Mesenchymal stem cell (in vitro differentiated cells and primary cell): ENCODE results near the gene GABRP.

Source experiments
- DNase-seq: peaks from one replicate; pipeline ENCODE4 v3.0.0-alpha.2; 2013
- H2AFZ ChIP-seq: one replicate; pipeline ENCODE4 v1.6.1; 2013; ENCODE audit warnings: low read depth, mild to moderate bottlenecking, control low read depth, inconsistent platforms, low read length, moderate library complexity
- H2AK5ac ChIP-seq: 2 replicates; pipeline ENCODE4 v1.6.1; 2013; ENCODE audit warnings: low read length, moderate library complexity, mild to moderate bottlenecking, inconsistent platforms; ENCODE audit not compliant: severe bottlenecking
- H2BK120ac ChIP-seq: one replicate; pipeline ENCODE4 v1.6.1; 2013; ENCODE audit warnings: low read depth, mild to moderate bottlenecking, inconsistent platforms, low read length, moderate library complexity
- H2BK12ac ChIP-seq, 2 experiments: one replicate each; pipeline ENCODE4 v1.6.1; 2013; ENCODE audit warnings: inconsistent platforms in 2 of 2, low read length in 2 of 2, mild to moderate bottlenecking in 2 of 2, moderate library complexity in 2 of 2, control low read depth in 1 of 2
- H2BK15ac ChIP-seq: one replicate; pipeline ENCODE4 v1.6.1; 2013; ENCODE audit warnings: mild to moderate bottlenecking, low read depth, inconsistent platforms; ENCODE audit not compliant: poor library complexity, severe bottlenecking
- H2BK5ac ChIP-seq: 2 replicates; pipeline ENCODE4 v1.6.1; 2013; ENCODE audit warnings: low read depth, mild to moderate bottlenecking, low read length, control low read depth, inconsistent platforms; ENCODE audit not compliant: poor library complexity, severe bottlenecking
- H3K14ac ChIP-seq, 2 experiments: one replicate each; pipeline ENCODE4 v1.6.1; 2013; ENCODE audit warnings: inconsistent platforms in 2 of 2, low read length in 2 of 2, control low read depth in 1 of 2, mild to moderate bottlenecking in 1 of 2, moderate library complexity in 1 of 2
- H3K18ac ChIP-seq, 2 experiments: one replicate each; pipeline ENCODE4 v1.6.1; 2013; ENCODE audit warnings: inconsistent platforms in 2 of 2, low read length in 2 of 2, control low read depth in 1 of 2, low read depth in 1 of 2, mild to moderate bottlenecking in 1 of 2
- H3K23ac ChIP-seq, 2 experiments: one replicate each; pipeline ENCODE4 v1.6.1; 2013; ENCODE audit warnings: inconsistent platforms in 2 of 2, low read length in 2 of 2, mild to moderate bottlenecking in 2 of 2, moderate library complexity in 2 of 2, control low read depth in 1 of 2
- H3K27ac ChIP-seq: 2 replicates; pipeline ENCODE4 v1.5.1; 2013; ENCODE audit warnings: mild to moderate bottlenecking, moderate library complexity, low read length, control low read depth, inconsistent platforms; ENCODE audit not compliant: poor library complexity, severe bottlenecking
- H3K27me3 ChIP-seq, 2 experiments: 2 replicates each; pipeline versions ENCODE4 v1.6.1 to v1.7.0; 2013; ENCODE audit warnings: low read length in 2 of 2, mild to moderate bottlenecking in 2 of 2, moderate library complexity in 2 of 2, control low read depth in 1 of 2, inconsistent platforms in 1 of 2; ENCODE audit not compliant: control insufficient read depth in 1 of 2, insufficient read depth in 1 of 2
- H3K36me3 ChIP-seq, 2 experiments: 2 replicates each; pipeline versions ENCODE4 v1.6.1 to v1.7.0; 2013; ENCODE audit warnings: low read length in 2 of 2, control low read depth in 1 of 2, inconsistent platforms in 1 of 2, low read depth in 1 of 2, mild to moderate bottlenecking in 1 of 2; ENCODE audit not compliant: insufficient read depth in 2 of 2, control insufficient read depth in 1 of 2
- H3K4ac ChIP-seq, 2 experiments: one replicate each; pipeline ENCODE4 v1.6.1; 2013; ENCODE audit warnings: inconsistent platforms in 2 of 2, low read length in 2 of 2, mild to moderate bottlenecking in 2 of 2, moderate library complexity in 2 of 2, control low read depth in 1 of 2, low read depth in 1 of 2
- H3K4me1 ChIP-seq: 2 replicates; pipeline ENCODE4 v1.6.1; 2013; ENCODE audit warnings: low read depth, low read length, control low read depth; ENCODE audit not compliant: control insufficient read depth, insufficient read depth
- H3K4me2 ChIP-seq: 2 replicates; pipeline ENCODE4 v1.6.1; 2013; ENCODE audit warnings: low read length, mild to moderate bottlenecking, inconsistent platforms; ENCODE audit not compliant: poor library complexity, severe bottlenecking
- H3K4me3 ChIP-seq, 2 experiments: 2 replicates each; pipeline versions ENCODE4 v1.5.1 to v1.7.0; 2013; ENCODE audit warnings: low read length in 2 of 2, mild to moderate bottlenecking in 2 of 2, control low read depth in 1 of 2, low read depth in 1 of 2; ENCODE audit not compliant: insufficient read depth in 1 of 2
- H3K79me1 ChIP-seq: replicated peaks from 2 replicates; pipeline ENCODE4 v1.6.1; 2013; ENCODE audit warnings: mild to moderate bottlenecking, control low read depth, low read length, inconsistent platforms; ENCODE audit not compliant: poor library complexity, severe bottlenecking
- H3K9ac ChIP-seq: 2 replicates; pipeline ENCODE4 v1.7.0; 2013; ENCODE audit warnings: mild to moderate bottlenecking, low read length, moderate library complexity
- H3K9me3 ChIP-seq: 2 replicates; pipeline ENCODE4 v1.7.0; 2013; ENCODE audit warnings: mild to moderate bottlenecking, low read length; ENCODE audit not compliant: control insufficient read depth
- H4K8ac ChIP-seq: one replicate; pipeline ENCODE4 v1.6.1; 2013; ENCODE audit warnings: inconsistent platforms, mild to moderate bottlenecking, low read length, moderate library complexity
- H4K91ac ChIP-seq: one replicate; pipeline ENCODE4 v1.6.1; 2013; ENCODE audit warnings: mild to moderate bottlenecking, low read length, inconsistent platforms
- WGBS: methylation state at CpG from one replicate; pipeline ENCODE4 v1.1.7; 2013; ENCODE audit warnings: mixed read lengths; 5-methylcytosine and 5-hydroxymethylcytosine counted together

Gene GABRP

DNA sequence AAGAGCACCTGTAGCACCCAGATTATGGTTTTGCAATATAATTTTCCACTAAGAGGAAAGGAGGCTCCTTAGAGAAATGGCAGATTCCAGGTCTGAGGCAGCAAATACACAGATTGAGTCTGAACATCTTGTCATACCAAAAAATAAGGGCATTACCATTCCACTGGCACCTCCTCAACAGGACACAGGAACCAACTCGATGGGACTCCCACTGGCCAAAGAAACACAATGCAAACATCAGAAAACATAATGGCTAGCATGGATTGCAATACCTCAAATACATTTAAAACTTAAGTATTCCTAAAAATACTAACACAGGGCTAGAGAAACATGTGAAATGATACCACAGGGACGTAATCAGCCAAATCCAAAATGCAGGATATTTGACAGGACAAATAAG lies 65.8 kb downstream of the GABRP start:
- 73% methylated on average over 1 of the region's 2 CpGs for WGBS

DNA sequence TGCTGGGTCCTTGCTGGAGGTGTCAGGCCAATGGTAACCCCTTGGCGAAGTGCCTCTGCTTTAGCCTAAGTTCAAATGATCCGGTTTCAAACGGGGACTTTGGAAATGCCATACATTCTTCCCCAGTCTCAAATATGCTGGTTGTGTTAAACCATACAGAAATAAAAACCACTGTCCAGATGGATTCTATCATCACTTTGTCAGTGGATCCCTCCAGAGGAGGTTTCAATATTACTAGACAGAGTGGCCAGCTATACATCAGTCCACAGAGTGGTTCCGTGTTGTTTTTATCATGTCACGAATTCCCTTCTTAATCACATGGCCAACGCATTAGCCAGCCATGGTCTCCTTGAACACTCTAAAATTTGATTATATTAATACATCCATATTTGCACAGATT lies 71.0 kb downstream of the GABRP start:
- peak; percentile 26 for DNase-seq
- Histone ChIP-seq H2BK5ac (no peak overlapping the region), H2AK5ac (no peak overlapping the region), H3K9ac (no peak overlapping the region), H3K4me2 (no peak overlapping the region), H3K27me3 (no peaks in the 10 kb centered on the region), H3K4me3 (no peak overlapping the region), H3K27ac (no peak overlapping the region), H3K9me3 (peaks cover 13% of the 10 kb centered on the region), H3K4me1 (peaks cover 2% of the 10 kb centered on the region), H2BK120ac (no peak overlapping the region), H3K4ac (no peak overlapping the region), H2BK12ac (no peak overlapping the region), H4K8ac (no peak overlapping the region), H2AFZ (no peak overlapping the region), H3K36me3 (no peaks in the 10 kb centered on the region), H3K23ac (no peak overlapping the region), H3K14ac (no peak overlapping the region), H3K18ac (no peak overlapping the region), H3K79me1 (no peaks in the 10 kb centered on the region), H4K91ac (no peak overlapping the region), H2BK15ac (no peak overlapping the region)
- 77% methylated on average over 6 of the region's 6 CpGs for WGBS

More for the DNA sequence above, 65.8 kb downstream of the GABRP start:
- H3K4me1 ChIP-seq: peaks cover under 1% of the 10 kb centered on the region
- H3K27me3 ChIP-seq: no peaks in the 10 kb centered on the region
- H3K9ac ChIP-seq: no peak overlapping the region
- DNase-seq: no peak
- H3K4me2 ChIP-seq: no peak overlapping the region
- H2AFZ ChIP-seq: no peak overlapping the region
- H4K8ac ChIP-seq: no peak overlapping the region
- H3K36me3 ChIP-seq: no peaks in the 10 kb centered on the region
- no peak overlapping the region for H2AK5ac ChIP-seq
- no peak overlapping the region for H2BK12ac ChIP-seq
- H3K18ac ChIP-seq: no peak overlapping the region
- H3K4me3 ChIP-seq: no peak overlapping the region
- H2BK15ac ChIP-seq: no peak overlapping the region
- H2BK5ac ChIP-seq: no peak overlapping the region
- H3K27ac ChIP-seq: no peak overlapping the region
- H3K9me3 ChIP-seq: no peaks in the 10 kb centered on the region
- no peak overlapping the region for H2BK120ac ChIP-seq
- H3K14ac ChIP-seq: no peak overlapping the region
- H3K4ac ChIP-seq: no peak overlapping the region
- H3K23ac ChIP-seq: no peak overlapping the region
- H4K91ac ChIP-seq: no peak overlapping the region
- H3K79me1 ChIP-seq: no peaks in the 10 kb centered on the region

- Histone ChIP-seq H3K23ac (no peak overlapping the region), H3K36me3 (no peaks in the 10 kb centered on the region), H2BK15ac (no peak overlapping the region), H3K4ac (no peak overlapping the region), H3K27me3 (no peaks in the 10 kb centered on the region), H2AFZ (no peak overlapping the region), H3K9me3 (peaks cover 33% of the 10 kb centered on the region), H4K91ac (no peak overlapping the region), H2BK5ac (no peak overlapping the region), H3K27ac (no peak overlapping the region), H3K4me2 (no peak overlapping the region), H2BK12ac (no peak overlapping the region), H3K4me1 (peaks cover 2% of the 10 kb centered on the region), H3K14ac (no peak overlapping the region), H2BK120ac (no peak overlapping the region), H2AK5ac (no peak overlapping the region), H3K79me1 (no peaks in the 10 kb centered on the region), H3K18ac (no peak overlapping the region), H3K4me3 (no peak overlapping the region), H3K9ac (no peak overlapping the region), H4K8ac (no peak overlapping the region)
- WGBS: no CpG with 5 or more reads among the region's 2 CpGs
- DNase-seq: no peak
Observed at GRCh38 chr5:170857066-170857465, 73.5 kb downstream of the GABRP start.

DNA sequence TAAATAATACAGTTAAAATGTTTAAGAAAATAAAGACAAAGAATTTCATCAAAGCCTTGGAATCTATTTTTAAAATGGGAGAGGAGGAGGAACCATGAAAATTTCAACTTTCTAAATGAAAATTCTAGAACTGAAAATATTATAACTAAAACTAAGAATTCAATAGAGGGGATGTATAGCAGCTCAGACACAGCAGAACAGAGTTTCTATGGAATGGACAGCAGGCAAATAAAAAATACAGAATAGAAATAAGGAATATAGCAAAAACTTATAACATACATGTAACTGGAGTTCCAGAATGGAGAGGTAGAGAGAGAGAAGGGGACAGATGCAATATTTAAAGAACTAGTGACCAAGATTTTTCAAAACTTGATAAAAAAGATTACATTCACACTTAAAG lies 76.9 kb downstream of the GABRP start:
- Histone ChIP-seq H3K18ac (no peak overlapping the region), H3K79me1 (peaks cover 5% of the 10 kb centered on the region), H3K4ac (no peak overlapping the region), H4K8ac (no peak overlapping the region), H3K4me3 (no peak overlapping the region), H2AFZ (no peak overlapping the region), H2BK120ac (no peak overlapping the region), H3K27ac (no peak overlapping the region), H4K91ac (no peak overlapping the region), H2BK15ac (no peak overlapping the region), H3K9ac (no peak overlapping the region), H3K9me3 (peaks cover 33% of the 10 kb centered on the region), H3K23ac (no peak overlapping the region), H3K36me3 (no peaks in the 10 kb centered on the region), H2BK12ac (no peak overlapping the region), H3K4me1 (peaks cover 2% of the 10 kb centered on the region), H3K14ac (no peak overlapping the region), H2BK5ac (no peak overlapping the region), H2AK5ac (no peak overlapping the region), H3K27me3 (peaks cover 0 to 5% of the 10 kb centered on the region in 2 experiments), H3K4me2 (no peak overlapping the region)
- no peak for DNase-seq
